SH-SY5Y (cell line): ENCODE results near the gene NOL3.

Experiments used
- GATA2 ChIP-seq: IDR thresholded peaks from 2 replicates; pipeline ENCODE4 v1.6.1; 2011; ENCODE audit warnings: mild to moderate bottlenecking, low read depth, low read length
- GATA3 ChIP-seq: IDR thresholded peaks from 2 replicates; pipeline ENCODE4 v1.6.1; 2011; ENCODE audit warnings: low read depth, mild to moderate bottlenecking, low read length, moderate library complexity

Gene NOL3

DNA sequence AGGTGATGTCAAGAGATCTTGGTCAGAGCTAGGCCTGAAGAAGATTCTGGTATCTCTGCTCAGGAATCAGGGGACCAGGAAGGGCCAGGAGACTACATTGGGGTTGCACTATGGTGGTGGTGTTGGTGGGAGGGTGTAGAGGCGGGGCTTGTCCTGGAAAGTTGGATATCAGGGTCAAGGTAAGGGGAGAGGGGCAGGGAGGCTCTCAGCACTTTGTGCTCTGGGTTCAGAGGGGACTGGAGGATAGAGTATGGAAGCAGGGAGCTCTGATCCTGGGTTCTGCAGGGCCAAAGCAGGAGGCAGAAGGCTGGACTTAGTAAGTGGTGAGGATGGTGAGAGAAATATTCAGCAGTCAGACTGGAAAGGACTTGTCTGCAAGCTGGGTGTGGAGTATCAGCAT, 3.0 kb downstream of the NOL3 start:
- TF ChIP-seq GATA3: no peak

DNA sequence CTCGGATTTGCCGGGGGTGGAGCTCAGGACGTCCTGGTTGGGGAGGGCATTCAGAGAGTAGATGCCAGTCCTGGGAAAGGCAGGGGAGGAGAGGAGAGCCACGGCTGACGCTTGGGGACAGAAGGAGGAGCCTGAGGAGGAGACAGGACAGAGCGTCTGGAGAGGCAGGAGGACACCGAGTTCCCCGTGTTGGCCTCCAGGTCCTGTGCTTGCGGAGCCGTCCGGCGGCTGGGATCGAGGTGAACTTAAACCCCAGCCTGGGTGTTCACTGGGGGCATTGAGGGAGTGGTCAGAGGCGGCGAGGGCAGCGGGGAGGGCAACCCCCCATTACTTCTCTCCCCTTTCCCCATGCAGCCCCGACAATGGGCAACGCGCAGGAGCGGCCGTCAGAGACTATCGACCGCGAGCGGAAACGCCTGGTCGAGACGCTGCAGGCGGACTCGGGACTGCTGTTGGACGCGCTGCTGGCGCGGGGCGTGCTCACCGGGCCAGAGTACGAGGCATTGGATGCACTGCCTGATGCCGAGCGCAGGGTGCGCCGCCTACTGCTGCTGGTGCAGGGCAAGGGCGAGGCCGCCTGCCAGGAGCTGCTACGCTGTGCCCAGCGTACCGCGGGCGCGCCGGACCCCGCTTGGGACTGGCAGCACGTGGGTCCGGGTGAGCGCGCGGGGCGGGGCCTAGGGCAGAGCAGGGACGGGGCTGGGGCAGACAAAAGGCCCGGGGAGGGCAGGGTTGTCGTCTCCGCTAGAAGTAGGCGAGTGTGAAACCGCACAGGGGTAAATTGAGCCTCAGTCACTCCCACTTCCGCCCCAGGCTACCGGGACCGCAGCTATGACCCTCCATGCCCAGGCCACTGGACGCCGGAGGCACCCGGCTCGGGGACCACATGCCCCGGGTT, 3.7 kb downstream of the NOL3 start:
- TF ChIP-seq GATA3 (no peak), GATA2 (no peak)

GRCh38 chr16:67174706-67175231, 4.4 kb downstream of the NOL3 start:
- TF ChIP-seq GATA3: no peak
- no peak for TF ChIP-seq GATA2

GRCh38 chr16:67176662-67177061, 6.3 kb downstream of the NOL3 start:
- TF ChIP-seq GATA3 (no peak), GATA2 (no peak)

DNA sequence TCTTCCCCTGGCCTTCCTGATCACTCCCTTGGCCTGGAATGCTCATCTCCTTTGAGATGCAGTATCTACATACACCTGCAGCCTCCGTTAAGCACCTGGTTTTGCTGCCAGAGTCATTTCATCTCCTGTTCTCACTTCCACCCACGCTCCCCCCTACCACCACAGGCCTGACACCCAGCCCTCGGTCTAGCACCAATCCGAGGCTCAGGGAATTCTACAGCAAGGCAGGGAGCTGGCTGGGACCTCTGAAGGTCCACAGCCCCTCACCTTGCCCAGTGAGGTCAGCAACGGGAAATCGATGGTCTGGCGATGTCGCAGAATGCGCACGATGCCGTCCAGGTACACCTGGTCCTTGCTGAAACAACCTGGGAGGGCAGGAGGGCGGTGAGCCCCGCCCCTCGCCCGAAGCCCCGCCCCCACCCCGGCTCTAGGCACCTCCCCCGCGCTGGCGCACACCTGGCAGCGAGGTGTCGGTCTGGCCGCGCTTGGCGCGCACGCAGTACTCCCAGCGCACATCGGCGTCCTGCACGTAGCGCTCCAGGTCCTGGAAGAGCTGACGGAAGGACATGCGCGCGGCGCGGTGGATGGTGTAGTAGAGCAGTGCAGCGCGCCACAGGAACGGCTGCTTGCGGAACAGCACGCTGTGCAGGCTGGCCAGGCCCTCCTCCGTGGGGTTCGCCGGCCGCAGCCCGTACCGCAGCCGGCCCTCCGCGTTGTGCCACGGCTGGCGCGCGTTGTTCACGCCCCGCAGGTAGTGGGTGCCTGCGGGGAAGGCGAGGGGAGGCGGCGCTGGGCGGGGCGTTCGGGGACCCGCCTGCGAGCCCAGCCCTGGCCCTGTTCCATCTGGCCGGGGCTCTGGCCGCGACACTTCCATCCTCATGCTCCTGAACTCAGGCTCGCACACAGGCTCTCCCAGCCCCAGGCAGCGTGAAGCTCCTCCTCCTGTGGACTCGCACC, 7.7 kb downstream of the NOL3 start:
- TF ChIP-seq GATA2 (no peak), GATA3 (no peak)

DNA sequence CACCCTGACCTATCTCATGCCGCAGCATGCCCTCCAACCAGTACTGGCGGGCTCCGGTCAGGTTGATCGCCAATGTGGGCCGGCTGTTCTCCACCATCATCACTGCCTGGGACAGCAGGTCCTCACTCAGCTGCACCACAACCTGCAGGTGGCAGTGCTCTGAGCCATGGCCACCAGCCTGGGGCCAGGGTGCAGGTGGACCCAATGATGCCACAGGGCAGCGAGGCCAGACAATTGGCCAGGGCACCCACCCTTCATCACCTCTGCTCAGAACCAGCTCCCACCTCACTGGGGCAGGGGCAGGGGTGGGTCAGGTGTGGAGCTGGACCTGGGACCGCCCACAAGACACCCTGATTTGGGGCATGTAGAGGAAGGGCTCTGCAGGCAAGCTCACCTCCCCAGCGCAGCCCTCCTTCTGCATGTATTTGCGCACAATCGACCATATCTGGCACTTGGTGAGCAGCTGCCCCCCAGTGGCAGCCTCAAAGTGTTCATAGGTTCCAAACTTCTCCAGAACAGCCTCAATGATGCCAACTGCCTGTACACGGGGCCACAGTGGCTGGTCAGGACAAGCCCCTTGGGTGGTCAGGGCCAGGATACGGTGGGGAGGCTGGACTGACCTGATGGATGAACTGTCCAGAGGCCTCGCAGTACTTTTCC, 9.2 kb downstream of the NOL3 start:
- no peak for TF ChIP-seq GATA3
- no peak for TF ChIP-seq GATA2

DNA sequence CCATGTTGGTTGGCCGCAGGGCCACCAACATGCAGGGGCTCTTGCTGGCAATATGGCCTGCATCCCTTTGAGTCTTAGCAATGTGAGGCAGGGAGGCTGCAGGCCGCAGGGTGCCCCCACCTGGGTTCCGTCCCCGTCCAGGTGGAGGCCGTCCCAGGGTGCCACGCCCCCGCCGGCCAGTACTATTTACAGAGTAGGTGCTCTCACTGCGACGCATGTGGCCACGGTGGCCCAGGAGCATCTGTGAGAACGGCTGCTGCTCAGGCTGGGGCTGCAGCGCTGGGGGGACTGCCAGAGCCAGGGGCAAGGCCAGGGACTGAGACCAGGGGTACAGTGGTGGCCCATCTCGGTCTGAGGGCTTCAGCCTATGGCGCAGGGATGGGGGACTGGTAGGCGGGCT, 9.8 kb downstream of the NOL3 start:
- TF ChIP-seq GATA2 (no peak), GATA3 (no peak)

- TF ChIP-seq GATA3: no peak
- TF ChIP-seq GATA2: no peak
Observed at GRCh38 chr16:67181346-67181745, 11.0 kb downstream of the NOL3 start.

DNA sequence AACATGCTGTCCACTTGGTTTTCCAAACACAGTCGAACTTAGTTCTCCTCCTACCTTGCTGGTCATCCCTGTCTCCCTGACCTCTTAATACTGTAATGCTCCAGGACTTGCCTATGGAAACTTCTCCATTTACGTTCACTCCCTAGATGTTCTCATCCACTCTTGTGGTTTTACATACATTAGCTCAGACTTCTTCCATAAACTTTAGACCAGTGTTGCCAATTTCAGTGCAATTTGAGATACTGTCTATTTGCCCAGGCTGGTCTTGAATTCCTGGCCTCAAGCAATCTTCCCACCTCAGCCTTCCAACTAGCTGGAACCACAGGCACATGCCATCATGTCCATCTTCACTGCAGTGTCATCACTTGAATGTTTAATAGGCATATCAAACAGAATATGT, 11.9 kb downstream of the NOL3 start:
- no peak for TF ChIP-seq GATA3
- TF ChIP-seq GATA2: no peak

DNA sequence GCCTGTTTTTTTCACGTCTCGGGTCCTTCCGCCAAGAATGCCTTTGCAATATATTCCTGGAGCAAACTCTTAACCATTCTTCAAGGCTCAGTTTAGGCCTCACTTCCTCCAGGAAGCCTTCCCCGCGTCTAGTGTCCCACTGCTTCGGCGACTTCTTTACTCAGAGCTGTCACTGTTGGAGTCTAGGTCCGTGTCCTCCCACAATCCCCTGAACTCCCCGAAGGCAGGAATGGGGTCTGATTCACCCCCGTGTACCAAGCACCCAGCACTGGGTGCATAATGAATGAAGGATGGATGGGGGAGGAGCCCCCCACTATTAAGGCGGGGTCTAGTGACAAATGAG, 12.9 kb downstream of the NOL3 start:
- TF ChIP-seq GATA3: no peak

DNA sequence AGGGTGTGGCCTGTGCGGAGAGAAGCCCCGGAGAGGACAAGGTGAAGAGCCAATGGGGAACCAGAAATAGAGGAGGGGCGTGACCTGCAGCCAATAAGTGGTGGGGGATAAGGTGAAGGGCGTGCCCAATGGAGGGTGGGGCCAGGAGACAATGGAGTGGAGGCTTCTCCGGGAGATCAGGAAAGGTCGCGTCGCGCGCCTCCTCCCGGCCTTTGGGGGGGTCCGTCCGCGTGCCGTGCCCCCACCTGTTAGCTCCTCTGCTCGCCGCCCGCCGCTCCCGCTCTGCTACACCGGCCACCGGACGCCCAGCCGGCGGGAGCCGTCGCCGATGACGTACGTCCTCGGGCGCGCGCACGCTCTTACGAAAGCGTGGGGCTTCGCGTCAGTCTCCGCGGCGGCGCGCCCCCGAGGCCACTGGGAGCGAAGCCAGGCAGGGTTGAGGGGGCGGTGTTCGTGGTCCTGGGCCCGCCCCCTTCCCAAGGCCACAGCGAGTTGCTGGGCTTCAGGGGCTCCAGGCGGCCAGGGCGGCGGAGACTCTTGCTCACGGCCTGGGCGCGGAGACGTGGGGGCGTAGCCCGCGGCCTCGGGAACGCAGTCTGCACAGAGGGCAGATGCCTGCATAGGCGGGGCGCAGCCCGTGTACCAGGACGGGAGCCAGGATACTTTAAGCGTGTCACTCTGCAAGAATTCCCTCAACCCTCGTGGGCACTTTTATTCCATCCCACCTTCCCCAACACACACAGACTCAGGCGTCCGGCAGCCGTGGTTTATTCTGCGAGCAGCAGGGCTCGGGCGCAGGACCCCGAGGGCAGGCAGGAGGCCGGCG, 13.5 kb downstream of the NOL3 start, which contains the start of gene MATCAP1:
Gene MATCAP1 (minus strand): TSS at position 337 of the 826 bp plus-strand sequence. CDS start 3,353 bp downstream, outside the sequence.
- TF ChIP-seq GATA2: peak; percentile 34; the same call in 1 of the 2 replicates
- TF ChIP-seq GATA3: no peak

DNA sequence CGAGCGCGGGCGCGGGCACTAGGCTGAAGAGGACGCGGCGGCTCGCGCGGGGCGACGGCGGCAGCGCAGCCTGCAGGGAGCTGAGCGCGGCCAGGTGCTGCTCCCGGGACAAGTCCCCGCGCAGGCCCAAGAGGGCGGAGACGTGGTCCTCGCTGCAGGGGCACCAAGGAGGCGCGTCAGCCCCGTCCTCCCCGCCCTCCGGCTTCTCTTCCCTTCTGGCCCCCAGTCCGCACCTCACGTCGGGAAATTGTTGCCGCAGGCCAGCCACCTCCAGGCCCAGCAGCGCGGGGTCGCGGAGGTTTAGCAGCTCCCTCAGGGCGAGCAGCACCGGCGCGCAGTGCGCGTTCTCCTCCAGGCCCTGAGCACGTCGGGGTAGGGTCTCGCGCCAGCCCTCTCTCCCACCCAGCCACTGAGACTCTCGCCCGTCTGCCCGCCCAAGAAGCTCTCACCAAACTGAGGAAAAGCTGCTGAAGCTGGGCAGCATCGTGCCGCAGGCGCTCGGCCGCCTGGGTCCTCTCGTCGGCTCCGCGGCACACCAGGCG, 14.2 kb downstream of the NOL3 start:
- TF ChIP-seq GATA2 (no peak), GATA3 (no peak)

GRCh38 chr16:67184995-67185650, 14.8 kb downstream of the NOL3 start:
- TF ChIP-seq GATA3 (no peak), GATA2 (no peak)
